Peyer's patch (tissue), 4 donors: ENCODE measurements around the gene ANO10.

Experiments
- CTCF ChIP-seq, 6 experiments: fragments of 450-650 bp in 4 of 6; fragments of 200-600 bp in 2 of 6; sonication (generic) in 1 of 6; IDR thresholded peaks; one replicate each; pipeline ENCODE4 v1.5.1; 2017 to 2019; ENCODE audit warnings: antibody characterized with exemption in 6 of 6, mild to moderate bottlenecking in 3 of 6, moderate library complexity in 1 of 6
- POLR2A ChIP-seq, 2 donors: fragments of 450-650 bp; IDR thresholded peaks; one replicate each; pipeline ENCODE4 v1.5.1; 2017; ENCODE audit warnings: antibody characterized with exemption in 2 of 2, mild to moderate bottlenecking in 2 of 2, moderate library complexity in 2 of 2

- TF ChIP-seq CTCF (IDR thresholded peaks at IDR 0.05) (peak in 4 of 6 experiments; percentile 40 to 83 (median 77)), POLR2A (IDR thresholded peaks at IDR 0.05) (no peak)
Measured at GRCh38 chr3:43638594-43639447, 17.0 kb upstream of the ANO10 start.
